ENCODE data around the gene INCENP. TPM values are rescaled to one million over a fixed set of nuclear protein-coding genes. Genes with fewer than 3 reads are reported as not detected.

INCENP gene
- total and polyA plus RNA-seq, 4 donors, result 2.4 to 34.4 (median 4.7) TPM

DNA sequence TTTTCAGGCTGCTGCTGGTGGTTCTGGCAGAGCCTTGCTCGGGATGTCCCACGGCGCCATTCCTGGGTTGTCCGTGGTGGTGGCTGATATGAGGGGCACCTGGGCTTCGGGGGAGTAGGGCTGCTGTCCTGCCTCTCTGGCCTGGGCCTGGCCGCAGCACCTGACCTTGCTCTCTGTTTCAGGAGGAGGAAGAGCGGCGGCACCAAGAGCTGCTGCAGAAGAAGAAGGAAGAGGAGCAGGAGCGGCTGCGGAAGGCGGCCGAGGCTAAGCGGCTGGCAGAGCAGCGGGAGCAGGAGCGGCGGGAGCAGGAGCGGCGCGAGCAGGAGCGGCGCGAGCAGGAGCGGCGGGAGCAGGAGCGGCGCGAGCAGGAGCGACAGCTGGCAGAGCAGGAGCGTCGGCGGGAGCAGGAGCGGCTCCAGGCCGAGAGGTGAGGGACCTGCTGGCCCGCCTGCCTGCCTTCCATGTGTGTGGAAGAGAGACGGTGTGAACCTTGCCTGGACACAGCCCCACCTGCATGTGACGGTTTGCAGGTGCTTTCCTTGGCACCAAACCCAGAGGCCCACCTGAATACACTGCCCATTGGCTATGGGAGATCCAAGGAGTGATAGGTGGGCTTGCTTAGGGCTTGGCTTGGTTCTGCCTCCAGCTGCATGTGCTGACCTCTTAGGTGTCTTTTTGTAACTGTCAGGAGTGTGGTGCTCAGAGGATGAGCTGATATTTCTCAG, 22.8 kb downstream of the INCENP start:
- TF ChIP-seq, protein P1, sequence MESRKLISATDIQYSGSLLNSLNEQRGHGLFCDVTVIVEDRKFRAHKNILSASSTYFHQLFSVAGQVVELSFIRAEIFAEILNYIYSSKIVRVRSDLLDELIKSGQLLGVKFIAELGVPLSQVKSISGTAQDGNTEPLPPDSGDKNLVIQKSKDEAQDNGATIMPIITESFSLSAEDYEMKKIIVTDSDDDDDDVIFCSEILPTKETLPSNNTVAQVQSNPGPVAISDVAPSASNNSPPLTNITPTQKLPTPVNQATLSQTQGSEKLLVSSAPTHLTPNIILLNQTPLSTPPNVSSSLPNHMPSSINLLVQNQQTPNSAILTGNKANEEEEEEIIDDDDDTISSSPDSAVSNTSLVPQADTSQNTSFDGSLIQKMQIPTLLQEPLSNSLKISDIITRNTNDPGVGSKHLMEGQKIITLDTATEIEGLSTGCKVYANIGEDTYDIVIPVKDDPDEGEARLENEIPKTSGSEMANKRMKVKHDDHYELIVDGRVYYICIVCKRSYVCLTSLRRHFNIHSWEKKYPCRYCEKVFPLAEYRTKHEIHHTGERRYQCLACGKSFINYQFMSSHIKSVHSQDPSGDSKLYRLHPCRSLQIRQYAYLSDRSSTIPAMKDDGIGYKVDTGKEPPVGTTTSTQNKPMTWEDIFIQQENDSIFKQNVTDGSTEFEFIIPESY (IDR thresholded peaks at IDR 0.05), result no peak
- Histone ChIP-seq H3K4me1 (ENCODE audit: control insufficient read depth in 4 of 4, insufficient read depth in 4 of 4, low read length in 3 of 4) (no peaks in the 10 kb centered on the region), H3K9me3 (ENCODE audit: control insufficient read depth in 4 of 4, low read length in 3 of 4) (no peaks in the 10 kb centered on the region), H3K27me3 (ENCODE audit: control insufficient read depth in 4 of 4, insufficient read depth in 4 of 4, low read length in 3 of 4) (no peaks in the 10 kb centered on the region), H3K36me3 (ENCODE audit: control insufficient read depth in 4 of 4, insufficient read depth in 3 of 4, low read depth in 1 of 4, low read length in 3 of 4) (peaks cover 12 to 49% (median 28%) of the 10 kb centered on the region in 4 donors), H3K27ac (ENCODE audit: low read depth in 1 of 2, low read length in 2 of 2) (no peak overlapping the region), H3K4me3 (ENCODE audit: low read depth in 1 of 3, low read length in 3 of 3) (no peak overlapping the region), H3K9ac (ENCODE audit: low read depth in 1 of 2, low read length in 2 of 2) (no peak overlapping the region)
- peak; percentile 17 for DNase-seq (ENCODE audit: low spot score)
- WGBS, result 95% methylated on average over 36 of the region's 36 CpGs

DNA sequence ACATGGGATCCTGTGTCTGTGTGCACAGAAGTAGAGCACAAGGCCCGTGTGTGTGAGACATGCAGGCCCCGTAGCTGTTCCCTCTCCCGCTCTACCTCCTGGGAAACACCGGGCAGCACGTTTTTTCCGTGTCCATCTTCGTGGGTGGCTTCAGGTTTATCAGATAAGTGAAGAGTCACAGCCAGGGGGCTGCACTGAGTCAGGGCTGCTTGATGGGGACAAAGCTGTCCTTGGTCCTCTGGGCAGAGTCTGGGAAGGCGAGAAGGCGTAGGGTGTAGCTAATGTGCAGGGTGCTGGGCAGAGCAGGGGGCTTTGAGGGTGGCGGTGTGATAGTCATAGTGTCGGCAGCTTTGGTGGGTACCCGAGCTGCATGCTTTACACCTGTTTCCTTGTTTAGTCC, 23.7 kb downstream of the INCENP start:
- 96% methylated on average over 12 of the region's 12 CpGs for WGBS
- H3K36me3 ChIP-seq (ENCODE audit: control insufficient read depth in 4 of 4, insufficient read depth in 3 of 4, low read depth in 1 of 4, low read length in 3 of 4), result peaks cover 9 to 56% (median 31%) of the 10 kb centered on the region in 4 donors
- DNase-seq (ENCODE audit: low spot score), result peak; percentile 14

More for the DNA sequence above, 23.7 kb downstream of the INCENP start:
- TF ChIP-seq YY1 (IDR thresholded peaks at IDR 0.05), result no peak
- TF ChIP-seq, protein P2, sequence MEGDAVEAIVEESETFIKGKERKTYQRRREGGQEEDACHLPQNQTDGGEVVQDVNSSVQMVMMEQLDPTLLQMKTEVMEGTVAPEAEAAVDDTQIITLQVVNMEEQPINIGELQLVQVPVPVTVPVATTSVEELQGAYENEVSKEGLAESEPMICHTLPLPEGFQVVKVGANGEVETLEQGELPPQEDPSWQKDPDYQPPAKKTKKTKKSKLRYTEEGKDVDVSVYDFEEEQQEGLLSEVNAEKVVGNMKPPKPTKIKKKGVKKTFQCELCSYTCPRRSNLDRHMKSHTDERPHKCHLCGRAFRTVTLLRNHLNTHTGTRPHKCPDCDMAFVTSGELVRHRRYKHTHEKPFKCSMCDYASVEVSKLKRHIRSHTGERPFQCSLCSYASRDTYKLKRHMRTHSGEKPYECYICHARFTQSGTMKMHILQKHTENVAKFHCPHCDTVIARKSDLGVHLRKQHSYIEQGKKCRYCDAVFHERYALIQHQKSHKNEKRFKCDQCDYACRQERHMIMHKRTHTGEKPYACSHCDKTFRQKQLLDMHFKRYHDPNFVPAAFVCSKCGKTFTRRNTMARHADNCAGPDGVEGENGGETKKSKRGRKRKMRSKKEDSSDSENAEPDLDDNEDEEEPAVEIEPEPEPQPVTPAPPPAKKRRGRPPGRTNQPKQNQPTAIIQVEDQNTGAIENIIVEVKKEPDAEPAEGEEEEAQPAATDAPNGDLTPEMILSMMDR (IDR thresholded peaks at IDR 0.05; ENCODE audit: low read depth, low read length, missing input control), result no peak
- TF ChIP-seq TAF1 (conservative IDR thresholded peaks at IDR 0.05), result no peak
- TF ChIP-seq, protein P1 (IDR thresholded peaks at IDR 0.05), result no peak
- TF ChIP-seq RXRA (IDR thresholded peaks at IDR 0.05), result no peak
- no peak for TF ChIP-seq FOXA1 (IDR thresholded peaks at IDR 0.05)
- no peak for TF ChIP-seq EGR1 (IDR thresholded peaks at IDR 0.05; ENCODE audit: low read depth in 2 of 2)
- TF ChIP-seq NR2F2 (IDR thresholded peaks at IDR 0.05), result no peak
- TF ChIP-seq, protein P3, sequence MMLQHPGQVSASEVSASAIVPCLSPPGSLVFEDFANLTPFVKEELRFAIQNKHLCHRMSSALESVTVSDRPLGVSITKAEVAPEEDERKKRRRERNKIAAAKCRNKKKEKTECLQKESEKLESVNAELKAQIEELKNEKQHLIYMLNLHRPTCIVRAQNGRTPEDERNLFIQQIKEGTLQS (IDR thresholded peaks at IDR 0.05), result no peak
- no peak for TF ChIP-seq RAD21 (IDR thresholded peaks at IDR 0.05)
- TF ChIP-seq JUND (IDR thresholded peaks at IDR 0.05), result no peak
- TF ChIP-seq, protein P4, sequence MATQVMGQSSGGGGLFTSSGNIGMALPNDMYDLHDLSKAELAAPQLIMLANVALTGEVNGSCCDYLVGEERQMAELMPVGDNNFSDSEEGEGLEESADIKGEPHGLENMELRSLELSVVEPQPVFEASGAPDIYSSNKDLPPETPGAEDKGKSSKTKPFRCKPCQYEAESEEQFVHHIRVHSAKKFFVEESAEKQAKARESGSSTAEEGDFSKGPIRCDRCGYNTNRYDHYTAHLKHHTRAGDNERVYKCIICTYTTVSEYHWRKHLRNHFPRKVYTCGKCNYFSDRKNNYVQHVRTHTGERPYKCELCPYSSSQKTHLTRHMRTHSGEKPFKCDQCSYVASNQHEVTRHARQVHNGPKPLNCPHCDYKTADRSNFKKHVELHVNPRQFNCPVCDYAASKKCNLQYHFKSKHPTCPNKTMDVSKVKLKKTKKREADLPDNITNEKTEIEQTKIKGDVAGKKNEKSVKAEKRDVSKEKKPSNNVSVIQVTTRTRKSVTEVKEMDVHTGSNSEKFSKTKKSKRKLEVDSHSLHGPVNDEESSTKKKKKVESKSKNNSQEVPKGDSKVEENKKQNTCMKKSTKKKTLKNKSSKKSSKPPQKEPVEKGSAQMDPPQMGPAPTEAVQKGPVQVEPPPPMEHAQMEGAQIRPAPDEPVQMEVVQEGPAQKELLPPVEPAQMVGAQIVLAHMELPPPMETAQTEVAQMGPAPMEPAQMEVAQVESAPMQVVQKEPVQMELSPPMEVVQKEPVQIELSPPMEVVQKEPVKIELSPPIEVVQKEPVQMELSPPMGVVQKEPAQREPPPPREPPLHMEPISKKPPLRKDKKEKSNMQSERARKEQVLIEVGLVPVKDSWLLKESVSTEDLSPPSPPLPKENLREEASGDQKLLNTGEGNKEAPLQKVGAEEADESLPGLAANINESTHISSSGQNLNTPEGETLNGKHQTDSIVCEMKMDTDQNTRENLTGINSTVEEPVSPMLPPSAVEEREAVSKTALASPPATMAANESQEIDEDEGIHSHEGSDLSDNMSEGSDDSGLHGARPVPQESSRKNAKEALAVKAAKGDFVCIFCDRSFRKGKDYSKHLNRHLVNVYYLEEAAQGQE (IDR thresholded peaks at IDR 0.05), result no peak
- TF ChIP-seq, protein P5, sequence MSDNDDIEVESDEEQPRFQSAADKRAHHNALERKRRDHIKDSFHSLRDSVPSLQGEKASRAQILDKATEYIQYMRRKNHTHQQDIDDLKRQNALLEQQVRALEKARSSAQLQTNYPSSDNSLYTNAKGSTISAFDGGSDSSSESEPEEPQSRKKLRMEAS (IDR thresholded peaks at IDR 0.05), result no peak
- TF ChIP-seq HNF4G (IDR thresholded peaks at IDR 0.05), result no peak
- TF ChIP-seq FOXA2 (IDR thresholded peaks at IDR 0.05), result no peak
- no peak for TF ChIP-seq HNF4A (conservative IDR thresholded peaks at IDR 0.05)
- Histone ChIP-seq H3K27me3 (ENCODE audit: control insufficient read depth in 4 of 4, insufficient read depth in 4 of 4, low read length in 3 of 4) (no peaks in the 10 kb centered on the region), H3K4me1 (ENCODE audit: control insufficient read depth in 4 of 4, insufficient read depth in 4 of 4, low read length in 3 of 4) (no peaks in the 10 kb centered on the region), H3K4me3 (ENCODE audit: low read depth in 1 of 3, low read length in 3 of 3) (no peak overlapping the region), H3K9me3 (ENCODE audit: control insufficient read depth in 4 of 4, low read length in 3 of 4) (no peaks in the 10 kb centered on the region), H3K27ac (ENCODE audit: low read depth in 1 of 2, low read length in 2 of 2) (no peak overlapping the region), H3K9ac (ENCODE audit: low read depth in 1 of 2, low read length in 2 of 2) (no peak overlapping the region)
